ENCODE measurements around the gene SELENOI.

The SELENOI gene

DNA sequence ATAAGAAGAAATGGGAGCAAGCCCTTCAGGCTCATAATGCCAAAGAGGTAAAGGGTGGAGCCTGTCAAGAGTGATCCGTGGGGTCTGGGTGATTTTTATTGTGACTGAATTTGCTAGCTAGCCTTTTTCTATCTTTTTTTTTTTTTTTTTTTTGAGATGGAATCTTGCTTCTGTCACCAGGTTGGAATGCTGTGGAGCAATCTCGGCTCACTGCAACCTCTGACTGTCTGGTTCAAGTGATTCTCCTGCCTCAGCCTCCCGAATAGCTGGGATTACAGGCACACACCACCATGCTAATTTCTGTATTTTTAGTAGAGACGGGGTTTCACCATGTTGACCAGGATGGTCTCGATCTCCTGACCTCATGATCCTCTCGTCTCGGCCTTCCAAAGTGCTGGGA is 84.9 kb downstream of the SELENOI start:
- no peaks in the 10 kb centered on the region for H3K36me3 Mint-ChIP-seq (ENCODE audit: low read depth)
- no peaks in the 10 kb centered on the region for H3K4me1 Mint-ChIP-seq (ENCODE audit: low read depth)
- no peak overlapping the region for H3K27ac Mint-ChIP-seq
- H3K27me3 Mint-ChIP-seq (ENCODE audit: low read depth) = peaks cover 22% of the 10 kb centered on the region
- no peaks in the 10 kb centered on the region for H3K9me3 Mint-ChIP-seq
- H3K4me3 Mint-ChIP-seq = no peak overlapping the region

DNA sequence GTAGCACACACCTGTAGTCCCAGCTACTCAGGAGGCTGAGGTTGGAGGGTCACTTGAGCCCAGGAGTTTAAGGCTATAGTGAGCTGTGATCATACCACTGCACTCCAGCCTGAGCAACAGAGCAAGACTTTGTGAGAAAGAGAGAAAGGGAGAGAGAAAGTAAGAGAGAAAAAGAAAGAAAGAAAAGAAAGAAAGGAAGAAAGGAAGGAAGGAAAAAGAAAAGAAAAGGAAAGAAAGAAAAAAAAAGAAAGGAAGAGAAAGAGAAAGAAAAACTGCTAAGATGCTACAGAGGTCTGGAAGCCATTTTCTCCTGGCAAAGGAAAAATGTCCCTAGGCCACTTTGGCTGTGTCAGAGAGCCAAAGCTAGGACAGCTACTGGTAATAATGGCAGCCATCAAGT is 86.4 kb downstream of the SELENOI start:
- H3K36me3 Mint-ChIP-seq (ENCODE audit: low read depth) = no peaks in the 10 kb centered on the region
- no peak overlapping the region for H3K27ac Mint-ChIP-seq
- H3K9me3 Mint-ChIP-seq = no peaks in the 10 kb centered on the region
- no peak overlapping the region for H3K4me3 Mint-ChIP-seq
- peaks cover 23% of the 10 kb centered on the region for H3K27me3 Mint-ChIP-seq (ENCODE audit: low read depth)
- H3K4me1 Mint-ChIP-seq (ENCODE audit: low read depth) = no peaks in the 10 kb centered on the region

DNA sequence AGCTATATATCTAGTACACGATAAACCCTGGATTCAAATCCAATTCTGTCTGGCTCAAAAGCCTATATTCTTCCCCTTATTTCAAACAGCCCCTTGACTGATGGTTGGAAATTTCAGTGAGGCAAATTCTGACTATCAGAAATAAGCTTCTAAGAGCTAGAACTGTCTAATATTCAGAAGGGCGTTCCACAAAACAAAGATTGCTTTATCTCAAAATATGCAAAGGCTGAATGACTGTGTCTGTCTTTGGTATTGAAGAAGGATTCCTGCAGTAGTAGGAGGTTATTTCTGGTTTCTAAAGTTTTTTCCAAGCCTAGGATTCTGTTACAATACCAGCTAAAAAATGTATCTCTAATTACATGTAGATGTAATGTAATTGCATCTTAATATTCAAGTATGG is 86.9 kb downstream of the SELENOI start:
- H3K4me1 Mint-ChIP-seq (ENCODE audit: low read depth) = no peaks in the 10 kb centered on the region
- no peaks in the 10 kb centered on the region for H3K36me3 Mint-ChIP-seq (ENCODE audit: low read depth)
- H3K27me3 Mint-ChIP-seq (ENCODE audit: low read depth) = peaks cover 19% of the 10 kb centered on the region
- no peak overlapping the region for H3K4me3 Mint-ChIP-seq
- no peak overlapping the region for H3K27ac Mint-ChIP-seq
- no peaks in the 10 kb centered on the region for H3K9me3 Mint-ChIP-seq

DNA sequence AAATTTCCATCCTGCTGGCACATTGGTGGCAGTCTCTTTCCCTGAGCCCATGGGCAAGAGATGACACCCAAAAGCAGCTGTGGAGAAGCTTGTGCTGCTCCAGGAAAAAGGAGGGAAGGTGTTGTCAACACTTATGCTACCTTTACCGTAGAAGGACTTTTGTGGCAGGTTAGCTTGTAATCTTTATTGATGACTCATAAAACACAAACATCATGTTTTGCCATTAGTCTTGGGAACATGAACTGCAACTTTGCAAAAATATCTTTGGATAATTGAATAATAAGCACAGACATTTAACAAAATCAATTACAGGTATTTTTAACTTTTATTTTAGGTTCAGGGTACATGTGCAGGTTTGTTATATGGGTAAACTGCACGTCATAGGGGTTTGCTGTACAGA is 89.2 kb downstream of the SELENOI start:
- peaks cover 26% of the 10 kb centered on the region for H3K27me3 Mint-ChIP-seq (ENCODE audit: low read depth)
- no peaks in the 10 kb centered on the region for H3K36me3 Mint-ChIP-seq (ENCODE audit: low read depth)
- no peaks in the 10 kb centered on the region for H3K9me3 Mint-ChIP-seq
- H3K4me3 Mint-ChIP-seq = no peak overlapping the region
- H3K27ac Mint-ChIP-seq = no peak overlapping the region
- H3K4me1 Mint-ChIP-seq (ENCODE audit: low read depth) = peaks cover 4% of the 10 kb centered on the region

DNA sequence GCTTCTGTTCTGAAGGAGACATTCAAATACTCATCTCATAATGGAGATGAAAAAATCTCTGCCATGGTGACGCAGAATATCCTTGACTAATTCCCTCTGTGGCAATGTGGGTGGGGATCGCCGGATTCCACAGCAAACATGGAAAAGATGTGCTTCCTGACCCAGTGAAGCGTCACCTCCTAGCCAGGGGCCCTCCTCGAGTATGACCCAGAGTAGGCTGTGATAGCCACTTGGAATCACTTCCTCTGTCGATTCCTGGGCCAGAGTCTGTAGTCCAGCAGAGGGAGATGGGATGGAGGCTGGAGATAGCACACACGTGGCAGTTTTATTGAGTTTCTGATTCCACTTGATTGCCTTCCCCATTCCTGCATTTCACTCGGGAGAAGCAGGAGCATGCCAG is 92.6 kb downstream of the SELENOI start:
- no peaks in the 10 kb centered on the region for H3K9me3 Mint-ChIP-seq

DNA sequence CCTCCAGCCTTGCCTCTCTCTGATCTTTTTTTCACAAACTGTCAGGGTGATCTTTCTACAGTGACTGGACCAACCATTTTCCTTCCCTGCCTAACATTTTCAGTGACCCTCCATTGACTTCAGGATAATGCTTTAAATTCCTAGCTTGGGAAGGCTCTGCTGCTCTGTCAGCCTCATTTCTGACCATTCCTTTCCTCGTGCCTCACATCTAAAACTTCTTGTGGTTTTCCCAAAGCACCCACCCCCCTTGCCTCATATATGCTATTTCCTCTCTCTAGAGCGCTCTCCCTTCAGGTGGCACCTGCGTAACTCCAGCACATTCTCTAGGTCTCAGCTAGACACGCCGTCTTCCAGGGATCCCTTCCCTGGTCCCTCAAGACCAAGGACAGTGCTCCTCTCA is 93.0 kb downstream of the SELENOI start:
- peaks cover 15% of the 10 kb centered on the region for H3K27me3 Mint-ChIP-seq (ENCODE audit: low read depth)
- H3K4me1 Mint-ChIP-seq (ENCODE audit: low read depth) = peaks cover 4% of the 10 kb centered on the region
- H3K9me3 Mint-ChIP-seq = no peaks in the 10 kb centered on the region
- no peak overlapping the region for H3K4me3 Mint-ChIP-seq
- no peak overlapping the region for H3K27ac Mint-ChIP-seq
- no peaks in the 10 kb centered on the region for H3K36me3 Mint-ChIP-seq (ENCODE audit: low read depth)

More for the DNA sequence above, 92.6 kb downstream of the SELENOI start:
- peaks cover 19% of the 10 kb centered on the region for H3K27me3 Mint-ChIP-seq (ENCODE audit: low read depth)
- no peak overlapping the region for H3K4me3 Mint-ChIP-seq
- H3K4me1 Mint-ChIP-seq (ENCODE audit: low read depth) = peaks cover 4% of the 10 kb centered on the region
- H3K27ac Mint-ChIP-seq = no peak overlapping the region
- no peaks in the 10 kb centered on the region for H3K36me3 Mint-ChIP-seq (ENCODE audit: low read depth)

DNA sequence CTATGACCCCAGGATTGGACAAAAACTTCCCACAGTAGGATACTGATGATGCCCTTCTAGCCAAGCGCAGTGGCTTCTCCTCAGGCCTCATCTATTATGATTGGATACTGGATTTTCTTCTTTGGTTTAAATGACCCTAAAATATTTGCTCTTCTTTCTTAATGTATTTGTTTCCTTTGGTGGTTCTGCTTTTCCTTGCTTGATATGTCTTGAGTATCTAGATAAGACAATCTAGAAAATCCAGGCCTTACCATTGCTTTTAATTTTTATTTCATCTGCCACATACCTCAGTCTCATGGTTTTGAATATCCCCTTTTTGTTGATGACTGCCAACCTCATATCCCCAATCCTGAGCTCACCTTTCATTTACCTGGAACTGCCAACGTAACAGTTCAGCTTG is 96.4 kb downstream of the SELENOI start:
- no peaks in the 10 kb centered on the region for H3K36me3 Mint-ChIP-seq (ENCODE audit: low read depth)
- no peaks in the 10 kb centered on the region for H3K9me3 Mint-ChIP-seq
- no peak overlapping the region for H3K4me3 Mint-ChIP-seq
- peaks cover 9% of the 10 kb centered on the region for H3K27me3 Mint-ChIP-seq (ENCODE audit: low read depth)
- H3K4me1 Mint-ChIP-seq (ENCODE audit: low read depth) = peaks cover 4% of the 10 kb centered on the region
- no peak overlapping the region for H3K27ac Mint-ChIP-seq

DNA sequence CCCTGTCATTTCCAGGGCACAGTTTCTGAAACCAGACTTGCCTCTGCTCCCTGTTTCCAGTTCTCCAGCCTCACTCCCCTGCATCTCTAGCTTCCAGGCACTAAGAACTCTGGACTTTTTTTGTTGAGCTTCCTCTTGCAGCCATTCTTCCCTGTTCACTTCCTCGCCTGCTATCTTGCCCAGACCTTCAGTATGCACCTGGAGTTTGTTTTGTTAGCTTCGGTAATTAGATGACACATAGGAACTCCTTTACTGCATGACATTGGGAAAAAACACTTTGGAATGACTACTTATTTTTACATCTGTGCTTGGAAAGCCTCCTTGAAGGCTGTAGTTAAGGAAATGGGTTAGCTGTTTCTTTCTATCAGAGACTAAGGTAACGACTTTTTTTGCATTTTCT is 96.8 kb downstream of the SELENOI start:
- H3K27me3 Mint-ChIP-seq (ENCODE audit: low read depth) = peaks cover 9% of the 10 kb centered on the region
- no peak overlapping the region for H3K4me3 Mint-ChIP-seq
- H3K36me3 Mint-ChIP-seq (ENCODE audit: low read depth) = no peaks in the 10 kb centered on the region
- H3K27ac Mint-ChIP-seq = no peak overlapping the region
- H3K4me1 Mint-ChIP-seq (ENCODE audit: low read depth) = peaks cover 4% of the 10 kb centered on the region
- no peaks in the 10 kb centered on the region for H3K9me3 Mint-ChIP-seq

DNA sequence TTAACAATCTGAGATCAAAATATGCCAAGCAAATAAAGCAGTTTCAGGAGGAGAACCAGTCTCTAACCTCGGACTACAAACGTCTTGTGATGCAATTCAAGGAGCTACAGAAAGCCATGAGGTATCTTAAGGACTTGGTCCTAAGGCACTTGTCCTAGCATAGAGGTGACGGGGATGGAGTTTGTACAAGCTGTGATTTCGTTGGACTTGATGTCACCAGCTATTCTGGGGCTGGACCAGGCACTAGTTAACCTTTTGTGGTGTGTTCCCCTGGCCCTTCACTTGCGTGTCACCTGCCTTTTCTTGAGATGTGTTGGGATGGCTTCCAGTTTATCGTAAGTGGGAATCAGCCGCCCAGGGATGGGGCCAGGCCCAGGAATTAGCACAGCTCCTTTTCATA is 98.3 kb downstream of the SELENOI start:
- Mint-ChIP-seq H3K27ac (no peak overlapping the region), H3K4me3 (no peak overlapping the region), H3K4me1 (ENCODE audit: low read depth) (no peaks in the 10 kb centered on the region), H3K9me3 (no peaks in the 10 kb centered on the region), H3K27me3 (ENCODE audit: low read depth) (peaks cover 9% of the 10 kb centered on the region), H3K36me3 (ENCODE audit: low read depth) (no peaks in the 10 kb centered on the region)
